GM12878 (cell line): ENCODE measurements around the gene RSRP1.

Experiments
- CBX5 ChIP-seq: sonication (generic); IDR thresholded peaks from 2 replicates; pipeline ENCODE4 v1.6.1; 2016; ENCODE audit warnings: low read depth, moderate library complexity, mild to moderate bottlenecking, inconsistent platforms
- CHD1 ChIP-seq: IDR thresholded peaks from 2 replicates; pipeline ENCODE4 v1.6.1; 2012; ENCODE audit warnings: low read depth, low read length, improper control_type of control experiment
- EZH2 ChIP-seq: IDR thresholded peaks from 2 replicates; pipeline ENCODE4 v1.6.1; 2012; ENCODE audit warnings: low read depth, mild to moderate bottlenecking, control low read depth, inconsistent platforms, low read length, borderline replicate concordance; ENCODE audit not compliant: control insufficient read depth
- MTA2 ChIP-seq: fragments of 450-650 bp; IDR thresholded peaks from 2 replicates; pipeline ENCODE4 v1.6.1; 2016; ENCODE audit warnings: low read depth, mild to moderate bottlenecking, moderate library complexity
- NBN ChIP-seq: fragments of 450-650 bp; IDR thresholded peaks from 2 replicates; pipeline ENCODE4 v1.6.1; 2016
- POLR2A ChIP-seq: IDR thresholded peaks from 2 replicates; pipeline ENCODE4 v1.6.1; 2011; ENCODE audit warnings: low read depth, mild to moderate bottlenecking, low read length
- SIX5 ChIP-seq: IDR thresholded peaks from 2 replicates; pipeline ENCODE4 v1.6.1; 2011; ENCODE audit warnings: mild to moderate bottlenecking, low read depth, low read length, moderate library complexity; ENCODE audit not compliant: severe bottlenecking
- SP1 ChIP-seq: IDR thresholded peaks from one replicate; pipeline ENCODE4 v1.6.1; 2011; ENCODE audit warnings: low read depth, low read length
- TAF1 ChIP-seq: IDR thresholded peaks from 2 replicates; pipeline ENCODE4 v1.6.1; 2011; ENCODE audit warnings: mild to moderate bottlenecking, low read depth, low read length, borderline replicate concordance
- YBX1 ChIP-seq: fragments of 450-650 bp; IDR thresholded peaks from 2 replicates; pipeline ENCODE4 v1.6.1; 2016; ENCODE audit warnings: antibody characterized with exemption
- YY1 ChIP-seq: IDR thresholded peaks from 2 replicates; pipeline ENCODE4 v1.6.1; 2011; ENCODE audit warnings: low read depth, mild to moderate bottlenecking, low read length
- TF ChIP-seq, protein P1 (sequence below), 3 experiments: IDR thresholded peaks in 2 of 3; conservative IDR thresholded peaks in 1 of 3; 2 replicates each; pipeline ENCODE4 v1.5.1; 2011; ENCODE audit warnings: low read depth in 3 of 3, low read length in 3 of 3, mild to moderate bottlenecking in 3 of 3, control low read depth in 2 of 3, moderate library complexity in 2 of 3, inconsistent platforms in 1 of 3, mixed read lengths in 1 of 3; ENCODE audit not compliant: control insufficient read depth in 2 of 3, insufficient read depth in 1 of 3; ENCODE audit errors: extremely low read depth in 1 of 3
- TF ChIP-seq, protein P2 (sequence below): IDR thresholded peaks from 2 replicates; pipeline ENCODE4 v1.6.1; 2011; ENCODE audit warnings: mild to moderate bottlenecking, low read depth, low read length, moderate library complexity; ENCODE audit not compliant: insufficient replicate concordance
- TF ChIP-seq, protein P3 (sequence below): fragments of 450-650 bp; IDR thresholded peaks from 2 replicates; pipeline ENCODE4 v1.6.1; 2018; ENCODE audit warnings: mild to moderate bottlenecking, low read depth, moderate library complexity; ENCODE audit not compliant: partially characterized antibody

DNA sequence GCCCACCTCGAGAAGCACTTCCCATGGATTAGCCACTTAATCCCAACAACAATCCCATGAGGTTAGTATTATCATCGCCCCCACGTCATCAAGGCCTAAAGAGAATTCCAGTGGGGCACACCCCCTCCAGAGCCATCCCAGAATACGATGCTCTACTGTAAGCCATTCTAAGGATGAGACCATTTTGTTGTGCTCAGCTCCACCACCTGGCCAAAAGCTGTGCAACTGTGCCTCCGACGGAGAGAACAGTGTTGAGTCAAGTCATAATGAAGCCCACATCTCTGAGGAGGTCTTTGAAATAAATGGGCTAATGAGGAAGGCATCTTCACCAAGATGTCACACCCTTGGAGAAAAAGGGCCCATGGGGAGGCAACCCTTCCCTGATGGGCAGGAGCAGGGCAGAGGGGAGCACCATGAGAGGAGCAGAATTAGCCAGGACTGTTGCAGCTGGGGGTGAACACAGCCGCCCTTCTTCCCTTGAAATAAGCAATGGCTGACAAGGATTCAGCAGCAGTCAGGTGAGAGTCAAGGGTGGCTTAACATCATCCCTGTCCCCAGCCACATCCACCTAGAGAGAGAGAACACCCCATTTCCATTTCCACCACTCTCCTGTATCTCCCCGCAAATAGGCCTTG, 29.5 kb downstream of the RSRP1 start:
- TF ChIP-seq SIX5: no peak
- TF ChIP-seq CBX5: no peak
- TF ChIP-seq TAF1: no peak
- no peak for TF ChIP-seq CHD1
- TF ChIP-seq YBX1: no peak
- TF ChIP-seq, protein P1, sequence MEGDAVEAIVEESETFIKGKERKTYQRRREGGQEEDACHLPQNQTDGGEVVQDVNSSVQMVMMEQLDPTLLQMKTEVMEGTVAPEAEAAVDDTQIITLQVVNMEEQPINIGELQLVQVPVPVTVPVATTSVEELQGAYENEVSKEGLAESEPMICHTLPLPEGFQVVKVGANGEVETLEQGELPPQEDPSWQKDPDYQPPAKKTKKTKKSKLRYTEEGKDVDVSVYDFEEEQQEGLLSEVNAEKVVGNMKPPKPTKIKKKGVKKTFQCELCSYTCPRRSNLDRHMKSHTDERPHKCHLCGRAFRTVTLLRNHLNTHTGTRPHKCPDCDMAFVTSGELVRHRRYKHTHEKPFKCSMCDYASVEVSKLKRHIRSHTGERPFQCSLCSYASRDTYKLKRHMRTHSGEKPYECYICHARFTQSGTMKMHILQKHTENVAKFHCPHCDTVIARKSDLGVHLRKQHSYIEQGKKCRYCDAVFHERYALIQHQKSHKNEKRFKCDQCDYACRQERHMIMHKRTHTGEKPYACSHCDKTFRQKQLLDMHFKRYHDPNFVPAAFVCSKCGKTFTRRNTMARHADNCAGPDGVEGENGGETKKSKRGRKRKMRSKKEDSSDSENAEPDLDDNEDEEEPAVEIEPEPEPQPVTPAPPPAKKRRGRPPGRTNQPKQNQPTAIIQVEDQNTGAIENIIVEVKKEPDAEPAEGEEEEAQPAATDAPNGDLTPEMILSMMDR (IDR thresholded peaks at IDR 0.05 in 2 of 3, conservative IDR thresholded peaks at IDR 0.05 in 1 of 3; ENCODE audit: control insufficient read depth in 2 of 3, extremely low read depth in 1 of 3, insufficient read depth in 1 of 3, low read depth in 3 of 3, low read length in 3 of 3): no peak
- TF ChIP-seq MTA2: no peak
- TF ChIP-seq YY1: no peak
- no peak for TF ChIP-seq POLR2A
- TF ChIP-seq, protein P2, sequence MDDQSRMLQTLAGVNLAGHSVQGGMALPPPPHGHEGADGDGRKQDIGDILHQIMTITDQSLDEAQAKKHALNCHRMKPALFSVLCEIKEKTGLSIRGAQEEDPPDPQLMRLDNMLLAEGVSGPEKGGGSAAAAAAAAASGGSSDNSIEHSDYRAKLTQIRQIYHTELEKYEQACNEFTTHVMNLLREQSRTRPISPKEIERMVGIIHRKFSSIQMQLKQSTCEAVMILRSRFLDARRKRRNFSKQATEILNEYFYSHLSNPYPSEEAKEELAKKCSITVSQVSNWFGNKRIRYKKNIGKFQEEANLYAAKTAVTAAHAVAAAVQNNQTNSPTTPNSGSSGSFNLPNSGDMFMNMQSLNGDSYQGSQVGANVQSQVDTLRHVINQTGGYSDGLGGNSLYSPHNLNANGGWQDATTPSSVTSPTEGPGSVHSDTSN: no peak
- TF ChIP-seq, protein P3, sequence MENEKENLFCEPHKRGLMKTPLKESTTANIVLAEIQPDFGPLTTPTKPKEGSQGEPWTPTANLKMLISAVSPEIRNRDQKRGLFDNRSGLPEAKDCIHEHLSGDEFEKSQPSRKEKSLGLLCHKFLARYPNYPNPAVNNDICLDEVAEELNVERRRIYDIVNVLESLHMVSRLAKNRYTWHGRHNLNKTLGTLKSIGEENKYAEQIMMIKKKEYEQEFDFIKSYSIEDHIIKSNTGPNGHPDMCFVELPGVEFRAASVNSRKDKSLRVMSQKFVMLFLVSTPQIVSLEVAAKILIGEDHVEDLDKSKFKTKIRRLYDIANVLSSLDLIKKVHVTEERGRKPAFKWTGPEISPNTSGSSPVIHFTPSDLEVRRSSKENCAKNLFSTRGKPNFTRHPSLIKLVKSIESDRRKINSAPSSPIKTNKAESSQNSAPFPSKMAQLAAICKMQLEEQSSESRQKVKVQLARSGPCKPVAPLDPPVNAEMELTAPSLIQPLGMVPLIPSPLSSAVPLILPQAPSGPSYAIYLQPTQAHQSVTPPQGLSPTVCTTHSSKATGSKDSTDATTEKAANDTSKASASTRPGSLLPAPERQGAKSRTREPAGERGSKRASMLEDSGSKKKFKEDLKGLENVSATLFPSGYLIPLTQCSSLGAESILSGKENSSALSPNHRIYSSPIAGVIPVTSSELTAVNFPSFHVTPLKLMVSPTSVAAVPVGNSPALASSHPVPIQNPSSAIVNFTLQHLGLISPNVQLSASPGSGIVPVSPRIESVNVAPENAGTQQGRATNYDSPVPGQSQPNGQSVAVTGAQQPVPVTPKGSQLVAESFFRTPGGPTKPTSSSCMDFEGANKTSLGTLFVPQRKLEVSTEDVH: no peak
- TF ChIP-seq NBN: no peak
- no peak for TF ChIP-seq SP1
- no peak for TF ChIP-seq EZH2
